Raji (cell line): ENCODE results near the gene PDZD2.

Experiments used
- POLR2A ChIP-seq: IDR thresholded peaks from 2 replicates; pipeline ENCODE4 v1.6.1; 2011; ENCODE audit warnings: low read depth, low read length, control low read depth; ENCODE audit not compliant: insufficient read depth

The PDZD2 gene

GRCh38 chr5:31711363-31711762, 72.4 kb downstream of the PDZD2 start:
- no peak for TF ChIP-seq POLR2A

DNA sequence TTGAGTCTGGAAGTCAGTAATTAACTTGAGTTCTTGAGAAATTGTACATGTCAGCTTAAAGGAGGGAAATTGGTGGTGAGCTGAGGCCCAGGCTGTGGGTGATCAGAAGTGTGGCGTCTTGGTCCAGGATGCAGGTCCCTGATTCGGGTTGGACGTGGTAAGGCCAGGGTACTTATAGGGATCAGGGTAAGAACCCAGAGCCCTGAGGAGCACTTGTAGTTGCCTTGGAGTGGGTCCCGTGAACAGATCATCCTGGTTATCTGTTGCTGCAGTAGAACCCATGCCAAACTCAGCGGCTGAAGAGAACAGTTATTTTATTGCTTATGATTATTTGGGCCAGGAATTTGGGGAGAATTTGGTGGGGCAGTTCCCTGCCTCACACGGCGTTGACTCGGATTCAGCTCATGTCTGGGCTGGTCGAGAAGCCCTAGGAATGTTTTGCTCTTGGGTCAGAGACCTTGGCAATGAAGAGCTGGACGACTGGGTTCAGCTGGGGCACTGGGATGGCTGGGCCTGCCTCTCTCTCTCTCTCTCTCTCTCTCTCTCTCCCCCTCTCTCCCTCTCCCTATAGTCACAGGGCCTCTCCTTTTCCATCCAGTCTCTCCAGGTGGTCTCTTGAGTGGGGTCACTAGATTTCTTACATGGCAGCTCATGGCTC, 73.1 kb downstream of the PDZD2 start:
- TF ChIP-seq POLR2A: no peak

DNA sequence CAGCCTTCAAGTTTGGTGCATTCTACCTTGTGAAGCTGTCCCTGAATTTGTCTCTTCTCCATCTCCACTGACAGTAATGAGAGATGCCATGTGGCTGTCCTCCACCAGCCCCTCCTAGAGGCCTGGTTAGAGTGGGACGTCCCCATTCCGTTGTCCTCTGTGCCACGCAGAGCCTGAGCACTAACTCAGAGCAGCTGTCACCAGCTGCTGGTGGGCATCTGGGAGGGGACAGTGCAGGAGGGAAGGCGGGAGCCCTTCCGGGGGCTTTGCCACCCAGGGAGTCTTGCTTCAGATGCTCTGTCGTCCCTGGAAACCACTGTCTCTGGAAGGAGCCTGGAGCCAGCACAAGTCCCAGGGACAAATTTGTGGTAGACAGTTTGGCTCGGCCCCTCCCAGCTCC, 78.6 kb downstream of the PDZD2 start:
- TF ChIP-seq POLR2A: no peak

- no peak for TF ChIP-seq POLR2A
These were observed 81.1 kb downstream of the PDZD2 start for GRCh38 chr5:31720004-31720403.

DNA sequence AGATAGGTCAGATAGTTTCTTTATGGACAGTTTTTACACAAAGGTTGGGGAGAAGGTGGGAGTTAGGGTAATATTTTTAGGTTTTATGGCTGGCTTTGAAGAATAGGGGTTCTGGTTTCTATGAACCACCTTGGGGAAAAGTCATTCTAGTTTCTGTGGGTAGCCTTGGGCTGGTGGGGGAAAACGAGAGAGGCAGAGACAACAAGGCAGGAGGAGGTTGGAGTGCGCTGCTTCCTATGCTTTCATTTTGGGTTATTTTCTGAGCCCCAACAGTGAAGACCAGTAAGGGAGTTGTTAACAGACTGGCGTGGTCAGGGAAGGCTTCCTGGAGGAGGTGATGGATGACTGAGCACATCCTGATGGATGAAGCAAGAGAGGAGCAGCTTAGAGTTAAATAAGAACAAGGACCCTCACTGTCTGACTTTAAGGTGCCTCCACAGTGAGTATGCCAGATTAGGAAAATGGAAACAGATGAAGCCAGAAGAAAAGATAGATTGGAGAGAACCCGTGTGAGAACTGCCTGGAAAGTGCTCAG, 81.9 kb downstream of the PDZD2 start:
- TF ChIP-seq POLR2A: no peak

DNA sequence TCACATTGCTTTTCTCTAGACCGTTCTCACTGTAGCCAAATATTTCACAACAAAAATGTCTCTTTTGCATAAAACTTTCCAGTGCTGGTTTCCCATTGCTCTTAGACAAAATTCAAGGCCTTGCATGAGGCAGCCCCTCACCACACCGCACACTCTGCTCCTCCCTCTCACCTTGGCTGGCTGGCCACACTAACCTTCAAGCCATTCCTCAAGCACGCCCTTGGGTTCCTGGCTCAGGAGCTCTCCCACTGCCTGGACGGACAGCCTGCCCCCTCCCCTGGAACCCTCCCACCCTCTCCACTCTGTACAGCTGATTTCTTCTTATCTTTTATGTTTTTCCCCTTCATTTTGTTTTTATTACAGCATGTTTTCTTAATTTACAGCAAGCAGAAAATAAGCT, 83.2 kb downstream of the PDZD2 start:
- TF ChIP-seq POLR2A: no peak

GRCh38 chr5:31725996-31726395, 87.1 kb downstream of the PDZD2 start:
- no peak for TF ChIP-seq POLR2A

GRCh38 chr5:31726952-31727351, 88.0 kb downstream of the PDZD2 start:
- TF ChIP-seq POLR2A: no peak

DNA sequence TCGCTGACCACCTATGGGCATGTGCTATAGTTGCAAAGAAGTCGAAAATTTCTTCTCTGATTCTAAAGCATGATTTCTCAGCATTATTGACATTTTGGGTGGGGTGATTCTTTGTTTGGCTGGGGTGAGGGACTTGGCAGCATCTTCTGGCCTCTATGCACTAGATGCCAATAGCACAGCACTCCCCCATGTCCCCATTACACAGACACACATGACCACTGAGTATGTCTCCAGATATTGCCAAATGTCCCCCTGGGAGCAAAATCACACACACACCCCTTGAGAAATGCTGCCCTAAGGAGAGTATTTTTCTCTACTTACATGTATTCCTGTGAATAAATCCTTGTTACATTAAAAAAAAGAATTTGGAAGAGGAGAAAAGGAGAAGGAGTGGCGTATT, 89.1 kb downstream of the PDZD2 start:
- no peak for TF ChIP-seq POLR2A

GRCh38 chr5:31730139-31730538, 91.2 kb downstream of the PDZD2 start:
- no peak for TF ChIP-seq POLR2A

- TF ChIP-seq POLR2A: no peak
These were observed 92.1 kb downstream of the PDZD2 start for GRCh38 chr5:31731016-31731415.

GRCh38 chr5:31731710-31732301, 92.9 kb downstream of the PDZD2 start:
- no peak for TF ChIP-seq POLR2A

DNA sequence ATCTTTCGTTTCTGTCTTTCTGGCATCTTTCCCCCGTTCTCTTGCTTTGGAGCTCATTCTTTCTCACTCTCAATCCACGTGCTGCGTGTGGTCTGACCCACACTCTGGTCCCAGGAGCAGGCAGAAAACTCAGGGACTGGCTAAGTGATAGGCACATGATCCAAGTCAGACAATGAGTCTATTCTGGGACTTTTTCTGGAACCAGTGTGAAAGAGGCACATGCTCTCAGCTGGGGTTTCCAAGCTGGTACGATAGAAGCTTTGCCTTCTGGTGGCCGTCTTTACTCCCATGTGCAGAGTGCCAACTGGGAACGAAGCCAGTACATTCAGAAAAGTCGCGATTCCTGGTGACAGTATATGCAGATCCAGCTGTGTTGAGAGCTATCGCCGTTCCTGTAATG, 94.4 kb downstream of the PDZD2 start:
- no peak for TF ChIP-seq POLR2A

DNA sequence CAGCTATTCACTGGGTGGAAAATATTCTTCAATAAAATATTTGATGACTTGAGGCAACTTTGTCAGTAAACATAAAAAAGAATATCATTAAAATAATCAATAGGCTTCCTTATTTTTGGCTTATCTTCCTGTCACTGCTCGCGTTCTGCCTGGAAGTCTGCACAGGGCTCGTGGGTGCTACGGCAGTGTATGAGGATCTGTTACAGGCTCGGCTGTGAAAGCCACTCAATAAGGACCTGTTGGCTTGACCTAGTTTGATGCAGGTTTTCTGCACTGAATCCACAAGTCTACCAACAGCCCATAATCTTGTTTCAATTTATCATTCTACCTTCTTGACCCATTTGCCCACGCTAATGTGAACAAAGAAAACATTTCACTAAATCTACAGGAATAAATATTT, 97.2 kb downstream of the PDZD2 start:
- no peak for TF ChIP-seq POLR2A

DNA sequence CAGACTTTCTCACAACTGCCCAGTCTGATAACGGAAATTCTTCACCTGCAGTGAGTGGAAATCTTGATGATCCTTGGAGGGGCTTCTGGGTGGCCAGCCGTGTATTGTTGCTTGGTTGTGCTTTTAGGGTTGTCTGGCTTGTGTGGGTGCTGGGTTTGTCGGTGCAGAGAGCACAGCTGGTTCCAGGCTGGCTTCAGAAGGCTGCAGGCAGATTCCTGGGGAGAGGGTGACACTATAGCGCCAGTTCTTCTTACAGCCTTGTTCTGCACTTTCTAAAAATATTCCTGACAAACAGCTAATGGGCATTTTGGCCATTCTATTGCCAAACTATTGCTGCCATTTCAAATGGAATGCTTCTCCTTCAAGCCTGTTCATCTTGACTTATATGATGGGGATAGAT, 99.3 kb downstream of the PDZD2 start:
- TF ChIP-seq POLR2A: no peak

DNA sequence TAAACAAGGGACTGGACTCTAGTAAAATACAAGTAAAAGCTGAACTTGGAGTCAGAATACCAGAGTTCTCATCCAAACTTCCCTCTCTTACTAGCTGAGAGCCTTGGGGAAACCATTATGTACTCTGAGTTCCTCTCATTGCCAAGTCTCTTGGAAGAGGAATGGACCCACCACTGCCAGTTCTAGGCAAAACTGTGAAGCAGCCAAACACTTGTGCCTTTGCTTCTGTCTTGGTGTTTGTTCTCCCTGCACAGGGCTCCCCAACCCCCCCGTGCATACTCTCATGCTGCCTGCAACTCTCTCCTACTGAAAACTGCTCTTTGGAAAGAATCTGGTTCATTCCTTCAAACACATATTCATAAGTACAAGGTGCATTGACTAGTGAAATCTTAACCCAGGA, 102.6 kb downstream of the PDZD2 start:
- no peak for TF ChIP-seq POLR2A

DNA sequence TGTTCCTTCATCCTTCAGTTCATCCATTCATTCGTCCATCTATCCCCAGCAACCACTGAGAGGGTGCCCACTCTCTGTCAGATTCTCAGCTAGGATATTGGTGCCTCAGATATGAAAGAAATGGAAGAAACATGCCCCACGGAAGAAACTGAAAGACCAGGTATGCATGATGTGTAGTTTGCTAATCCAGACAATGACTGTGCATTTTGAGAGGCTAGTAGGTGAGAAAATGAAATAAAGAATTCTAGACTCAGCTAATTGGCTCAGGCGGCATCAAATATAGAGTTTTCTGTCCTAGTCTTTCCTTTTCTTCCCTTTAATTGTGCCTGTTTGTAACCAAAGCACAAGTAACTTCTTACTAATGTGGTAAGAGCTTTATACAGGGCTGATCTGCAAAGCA, 104.7 kb downstream of the PDZD2 start:
- TF ChIP-seq POLR2A: no peak

GRCh38 chr5:31748458-31749172, 109.7 kb downstream of the PDZD2 start:
- no peak for TF ChIP-seq POLR2A
